HG03025 (cell line): ENCODE results near the gene RANGRF.

ENCODE experiments used
- ATAC-seq: cut with Tn5 transposase; IDR thresholded peaks from one replicate; pipeline ENCODE4 v1.9.1; 2021; ENCODE audit warnings: mild to moderate bottlenecking, moderate library complexity; ENCODE audit not compliant: unreplicated experiment, low FRiP score

The RANGRF gene

DNA sequence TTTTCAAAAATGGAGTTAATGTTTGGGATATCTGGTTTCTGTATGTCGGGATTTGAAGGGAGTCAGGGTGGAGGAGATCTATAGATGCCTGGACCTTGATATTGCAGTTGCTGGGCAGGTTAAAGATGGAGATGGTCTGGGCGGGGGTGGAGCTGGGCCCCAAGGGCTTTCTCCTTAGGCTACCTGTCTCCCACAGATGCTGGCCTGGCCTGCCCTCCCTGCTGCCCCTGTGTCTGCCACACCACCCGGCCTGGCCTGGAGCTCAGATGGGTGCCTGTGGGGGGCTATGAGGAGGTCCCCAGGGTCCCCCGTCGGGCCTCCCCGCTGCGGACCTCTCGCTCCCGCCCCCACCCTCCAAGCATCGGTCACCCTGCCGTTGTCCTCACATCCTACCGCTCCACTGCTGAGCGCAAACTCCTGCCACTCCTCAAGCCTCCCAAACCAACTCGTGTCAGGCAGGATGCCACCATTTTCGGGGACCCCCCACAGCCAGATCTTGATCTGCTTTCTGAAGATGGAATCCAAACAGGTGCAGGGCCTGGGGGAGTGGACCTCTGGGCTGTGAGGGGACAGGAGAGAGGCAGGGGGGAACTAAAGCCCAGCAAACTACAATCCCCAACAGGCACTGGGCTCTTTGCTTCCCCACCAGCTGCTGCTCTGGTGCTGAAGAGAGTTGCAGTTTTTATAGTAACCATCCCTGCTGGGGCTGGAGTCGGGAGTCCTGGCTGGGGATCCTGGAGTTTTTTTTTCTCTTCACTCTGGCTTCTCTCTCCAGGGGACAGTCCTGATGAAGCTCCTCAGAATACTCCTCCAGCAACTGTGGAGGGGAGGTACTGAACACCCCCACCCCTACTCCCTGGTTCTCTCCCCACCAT, 24.5 kb downstream of the RANGRF start:
- ATAC-seq: no peak

DNA sequence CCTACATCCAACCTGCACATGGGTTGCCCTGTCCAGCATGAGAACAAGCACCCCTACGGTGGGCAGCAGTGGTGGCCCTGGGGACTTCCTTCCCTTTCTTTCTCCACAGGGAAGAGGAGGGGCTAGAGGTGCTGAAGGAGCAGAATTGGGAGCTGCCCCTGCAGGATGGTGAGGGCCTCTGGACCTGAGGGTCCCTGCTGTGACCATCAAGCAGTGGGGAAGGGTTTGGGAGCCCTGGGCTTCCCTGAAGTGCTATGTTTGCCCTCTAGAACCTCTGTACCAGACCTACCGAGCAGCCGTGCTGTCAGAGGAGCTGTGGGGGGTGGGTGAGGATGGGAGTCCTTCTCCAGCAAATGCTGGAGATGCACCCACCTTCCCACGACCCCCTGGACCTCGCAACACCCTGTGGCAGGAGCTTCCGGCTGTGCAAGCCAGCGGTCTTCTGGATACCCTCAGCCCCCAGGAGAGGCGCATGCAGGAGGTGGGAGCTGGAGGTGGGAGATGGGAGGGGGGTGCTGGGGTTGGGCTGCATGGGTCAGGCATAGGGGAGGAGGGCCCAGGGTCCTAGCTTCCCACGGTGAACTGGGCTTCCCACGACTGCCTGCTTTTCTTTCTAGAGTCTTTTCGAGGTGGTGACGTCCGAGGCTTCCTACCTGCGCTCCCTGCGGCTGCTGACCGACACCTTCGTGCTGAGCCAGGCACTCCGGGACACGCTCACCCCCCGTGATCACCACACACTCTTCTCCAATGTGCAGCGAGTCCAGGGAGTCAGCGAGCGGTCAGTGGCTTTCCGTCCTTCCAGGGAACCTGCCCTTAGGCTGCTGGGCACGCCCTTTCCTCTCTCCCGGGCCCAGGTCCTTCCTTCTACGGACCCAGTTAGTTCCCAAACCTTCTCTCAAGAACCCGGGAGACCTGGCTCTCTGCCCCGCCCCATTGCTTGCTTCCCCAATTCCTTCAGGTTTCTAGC, 26.6 kb downstream of the RANGRF start:
- ATAC-seq: no peak

DNA sequence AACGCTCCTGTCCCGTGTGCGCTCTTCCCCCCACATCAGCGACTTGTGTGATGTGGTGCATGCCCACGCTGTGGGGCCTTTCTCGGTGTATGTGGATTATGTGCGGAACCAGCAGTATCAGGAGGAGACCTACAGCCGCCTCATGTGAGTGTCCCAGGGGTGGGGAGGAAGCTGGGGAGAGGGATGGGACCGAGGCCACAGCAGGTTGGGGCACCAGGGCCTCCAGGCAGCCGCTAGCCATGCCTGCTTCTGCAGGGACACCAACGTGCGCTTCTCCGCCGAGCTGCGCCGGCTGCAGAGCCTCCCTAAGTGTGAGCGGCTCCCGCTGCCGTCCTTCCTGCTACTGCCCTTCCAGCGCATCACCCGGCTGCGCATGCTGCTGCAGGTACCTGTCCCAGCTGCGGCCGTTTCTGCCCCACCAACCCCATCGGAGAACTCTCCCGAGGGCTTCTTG, 27.3 kb downstream of the RANGRF start:
- ATAC-seq: no peak

DNA sequence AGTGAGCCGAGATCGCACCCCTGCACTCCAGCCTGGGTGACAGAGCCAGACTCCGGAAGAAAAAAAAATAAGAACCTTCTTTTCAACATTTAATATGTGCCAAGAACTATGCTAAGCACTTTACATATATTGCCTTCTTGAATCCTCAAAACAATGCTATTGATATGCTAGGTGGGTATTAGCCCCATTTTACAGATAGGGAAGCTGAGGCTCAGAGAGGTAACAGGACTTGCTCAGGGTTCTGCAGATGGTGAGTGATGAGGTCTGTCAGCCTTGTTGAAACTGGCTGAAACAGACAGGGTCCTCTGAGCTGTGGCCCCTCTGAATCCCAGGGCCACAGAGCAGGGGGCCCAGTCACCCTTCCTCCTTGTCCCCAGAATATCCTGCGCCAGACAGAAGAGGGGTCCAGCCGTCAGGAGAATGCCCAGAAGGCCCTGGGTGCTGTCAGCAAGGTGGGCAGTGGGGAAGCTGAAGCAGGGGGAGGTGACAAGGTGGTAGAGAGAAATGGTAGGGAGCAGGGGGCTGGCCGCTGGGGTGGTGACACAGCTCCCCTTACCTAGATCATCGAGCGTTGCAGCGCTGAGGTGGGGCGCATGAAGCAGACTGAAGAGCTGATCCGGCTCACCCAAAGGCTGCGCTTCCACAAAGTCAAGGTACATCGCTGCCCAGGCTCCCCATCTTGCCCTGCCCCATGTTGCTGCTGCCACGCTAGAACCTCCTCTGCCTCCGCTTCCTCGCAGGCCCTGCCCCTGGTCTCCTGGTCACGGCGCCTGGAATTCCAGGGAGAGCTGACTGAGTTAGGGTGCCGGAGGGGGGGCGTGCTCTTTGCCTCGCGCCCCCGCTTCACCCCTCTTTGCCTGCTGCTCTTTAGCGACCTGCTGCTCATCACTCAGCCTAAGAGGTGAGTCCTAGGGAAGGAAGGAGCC, 29.8 kb downstream of the RANGRF start:
- no peak for ATAC-seq

DNA sequence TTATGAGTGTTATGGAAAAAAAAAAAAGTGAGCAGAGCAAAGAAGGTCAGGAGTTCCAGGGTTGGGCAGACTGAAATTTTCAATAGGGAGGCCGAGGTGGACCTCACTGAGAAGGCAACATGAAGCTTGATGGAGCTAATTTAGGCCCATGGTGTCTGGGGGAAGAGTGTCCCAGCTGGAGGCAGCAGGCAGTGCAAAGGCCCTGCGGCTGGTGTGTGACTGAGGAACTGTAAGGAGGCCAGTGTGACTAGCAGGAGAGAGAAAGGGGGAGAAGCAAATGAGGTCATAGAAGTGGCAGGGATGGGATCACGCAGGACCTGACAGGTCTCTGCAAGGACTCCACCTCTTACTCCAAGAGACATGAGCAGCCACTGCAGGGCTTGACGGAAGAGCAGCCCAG, 31.8 kb downstream of the RANGRF start:
- no peak for ATAC-seq

DNA sequence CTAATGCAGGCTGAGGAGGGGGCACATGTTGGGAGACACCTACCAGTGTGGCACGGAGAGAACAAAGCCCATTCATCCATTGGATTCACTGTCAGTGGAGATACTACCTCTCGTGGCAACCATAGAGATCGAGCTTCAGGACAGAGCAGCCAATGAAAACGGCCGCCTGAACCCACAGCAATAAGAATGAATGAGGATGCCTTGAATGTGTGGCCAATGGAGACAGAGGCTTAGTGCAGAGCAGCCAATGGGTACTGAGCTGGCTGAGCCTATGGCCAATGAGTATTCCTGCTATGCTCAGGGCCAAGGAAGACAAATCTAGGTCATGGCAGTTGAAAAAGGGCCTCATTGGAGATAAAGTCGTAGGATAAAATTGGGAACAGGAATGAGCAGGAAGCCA, 32.5 kb downstream of the RANGRF start:
- no peak for ATAC-seq

DNA sequence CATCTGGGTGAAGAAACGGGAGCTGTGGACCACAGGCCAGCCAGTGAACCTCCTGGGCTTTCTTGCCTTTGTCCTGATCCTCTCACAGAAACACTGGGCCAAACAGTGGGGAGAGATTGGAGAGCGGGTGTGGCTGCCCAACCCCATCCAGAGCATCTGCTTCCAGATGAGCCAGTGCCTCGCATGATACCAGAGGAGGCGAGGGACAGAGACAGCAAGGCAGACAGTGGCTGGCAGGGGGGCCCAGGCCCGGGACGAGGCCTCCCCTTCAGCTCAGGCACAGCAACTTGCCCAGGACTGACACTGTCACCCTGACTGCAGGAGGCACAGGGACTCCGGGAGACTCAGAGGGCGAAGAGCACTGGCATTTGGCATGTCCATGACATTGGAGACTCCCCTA, 33.6 kb downstream of the RANGRF start:
- no peak for ATAC-seq

DNA sequence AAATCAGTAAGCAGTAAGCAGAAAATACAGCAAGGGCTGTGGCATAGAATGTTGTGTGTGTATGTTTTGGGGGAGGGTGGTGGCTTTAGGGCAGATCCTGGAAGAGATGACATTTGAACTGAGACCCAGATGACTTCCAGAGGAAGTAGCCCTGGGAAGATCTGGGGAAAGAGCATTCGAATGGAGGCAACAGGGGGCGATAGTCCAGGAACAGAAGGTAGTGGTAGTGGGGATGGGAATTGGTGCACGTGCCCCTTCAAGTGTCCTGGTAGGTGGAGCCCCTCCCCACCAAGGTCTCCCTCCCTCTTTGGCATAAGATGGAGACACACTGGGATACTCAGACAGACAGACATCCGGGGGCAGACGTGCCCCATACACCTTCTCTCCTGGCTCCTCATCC, 35.7 kb downstream of the RANGRF start:
- no peak for ATAC-seq

DNA sequence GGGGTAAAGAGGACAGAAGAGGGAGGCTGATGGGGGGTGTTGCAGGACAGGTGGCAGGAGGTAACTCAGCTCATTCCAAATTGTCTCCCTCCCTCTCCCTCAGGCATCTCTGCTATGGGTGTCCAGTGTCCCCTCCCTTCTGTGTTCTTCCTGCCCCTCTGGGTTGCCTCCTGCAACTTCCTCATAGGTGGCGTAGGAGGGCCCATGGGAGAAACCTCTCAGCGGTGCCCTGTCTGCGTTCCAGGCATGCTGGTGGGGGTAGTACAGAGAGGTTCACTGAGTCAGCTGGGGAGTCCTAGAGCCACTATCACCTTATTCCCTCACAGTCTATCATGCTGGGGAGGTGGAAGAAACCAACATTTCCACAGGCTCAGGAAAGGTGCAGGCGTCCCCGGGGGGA, 36.5 kb downstream of the RANGRF start:
- no peak for ATAC-seq

DNA sequence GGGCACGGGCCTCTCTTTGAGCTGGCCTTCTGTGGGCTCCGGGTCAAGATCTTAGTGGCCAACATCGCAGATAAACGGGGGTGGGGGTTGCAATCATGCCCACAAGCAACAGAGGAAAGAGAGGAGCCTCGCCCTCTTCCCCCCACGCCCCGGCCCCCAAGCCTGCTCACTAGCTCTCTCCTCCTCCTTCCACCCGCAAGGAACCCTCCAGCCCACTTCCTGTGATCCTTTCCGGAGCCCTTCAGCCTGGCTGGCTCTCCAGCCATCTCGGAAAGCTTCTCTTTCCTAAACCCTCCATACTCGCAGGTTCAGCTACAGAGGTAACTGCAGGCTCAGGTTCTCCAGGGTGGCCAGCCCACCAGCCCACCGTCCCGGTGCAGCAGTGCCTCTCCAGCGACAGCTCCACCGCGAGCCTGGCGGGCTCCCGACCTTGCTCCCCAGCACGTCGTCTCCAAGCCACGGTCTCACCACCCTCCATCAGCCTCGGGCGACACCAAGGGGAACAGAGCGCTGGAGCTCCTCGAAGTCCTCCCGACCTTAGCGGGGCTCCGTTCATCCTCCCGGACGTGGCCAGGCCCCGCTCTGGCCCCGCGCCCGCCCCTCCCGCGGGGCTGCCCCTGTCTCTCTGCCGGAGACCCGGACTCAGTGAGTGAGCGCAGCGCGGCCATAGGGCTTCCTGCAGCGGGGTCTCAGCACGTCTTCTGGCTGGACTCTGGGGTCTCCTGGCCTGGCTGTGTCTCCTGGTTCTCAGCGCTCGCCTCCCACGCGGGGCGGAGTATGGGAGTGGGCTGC, 38.2 kb downstream of the RANGRF start:
- no peak for ATAC-seq

DNA sequence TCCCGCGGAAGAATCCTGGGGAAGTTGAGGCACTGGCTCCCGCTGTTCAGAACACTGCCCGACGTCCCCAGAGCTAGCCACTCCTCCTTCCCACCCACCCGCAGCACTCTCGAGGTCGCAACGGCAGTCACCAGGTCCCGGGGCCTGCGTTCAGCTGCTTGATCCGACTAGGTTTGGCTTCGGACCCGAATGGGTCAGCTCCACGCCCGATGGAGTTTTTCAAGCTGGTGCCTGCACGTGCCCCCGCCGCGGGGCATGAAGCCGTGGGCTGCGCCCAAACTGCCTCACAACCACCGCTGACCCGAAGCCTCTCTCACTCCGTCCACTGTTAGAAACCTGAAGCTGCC, 38.8 kb downstream of the RANGRF start:
- ATAC-seq: no peak

DNA sequence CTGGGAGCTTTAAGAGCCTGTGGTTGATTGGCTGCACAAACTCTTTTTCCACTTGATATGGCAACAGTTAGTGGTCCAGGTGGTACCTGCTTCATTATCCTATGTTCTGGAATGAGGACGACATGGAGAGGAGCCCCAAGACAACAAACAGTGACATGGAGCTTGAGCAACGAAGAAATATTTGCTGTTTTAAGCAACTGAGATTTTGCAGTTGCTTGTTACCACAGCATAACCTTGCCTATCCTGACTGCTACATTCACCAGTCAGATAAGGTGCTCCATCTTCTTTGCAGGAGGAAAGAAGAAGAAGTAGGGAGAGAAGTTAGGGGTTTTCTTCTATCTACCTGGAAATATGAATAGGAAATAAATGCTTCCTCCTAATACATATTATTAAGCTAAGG, 43.7 kb downstream of the RANGRF start:
- no peak for ATAC-seq

DNA sequence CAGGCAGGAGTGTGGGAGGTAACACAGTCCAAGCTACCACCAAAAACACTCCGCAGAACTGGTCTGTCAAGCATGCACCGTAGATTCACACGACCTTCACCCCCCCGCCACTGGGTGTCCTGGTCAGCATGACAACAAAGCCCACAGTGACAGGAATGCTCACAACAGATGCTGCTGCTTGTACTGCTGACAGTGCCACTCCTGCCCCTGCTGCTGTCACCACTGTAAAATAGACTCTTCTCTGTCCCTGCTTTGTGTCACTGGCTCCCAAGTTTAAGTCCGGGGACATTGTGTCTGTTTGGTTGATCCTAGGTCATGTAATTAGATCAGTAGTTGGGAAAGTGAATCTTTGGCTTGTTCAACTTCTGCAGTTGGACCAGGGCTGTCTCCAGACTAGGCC, 44.2 kb downstream of the RANGRF start:
- no peak for ATAC-seq

DNA sequence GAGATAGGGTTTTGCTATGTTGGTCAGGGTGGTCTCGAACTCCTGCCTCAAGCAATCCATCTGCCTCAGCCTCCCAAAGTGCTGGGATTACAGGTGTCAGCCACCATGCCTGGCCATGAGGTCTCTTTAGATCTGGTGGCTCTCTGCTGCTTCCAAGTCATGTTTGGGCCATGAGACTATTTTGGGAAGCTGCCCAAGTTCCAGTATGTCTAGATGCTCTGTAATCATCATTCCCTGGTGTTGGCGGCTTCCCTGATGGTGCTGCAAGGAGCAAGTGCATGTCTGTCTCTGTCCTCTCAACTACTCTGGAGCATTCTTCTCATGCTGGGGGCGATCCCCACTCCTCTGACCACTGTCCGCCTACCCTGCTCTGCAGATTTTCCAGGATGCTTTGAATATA, 44.8 kb downstream of the RANGRF start:
- ATAC-seq: no peak

DNA sequence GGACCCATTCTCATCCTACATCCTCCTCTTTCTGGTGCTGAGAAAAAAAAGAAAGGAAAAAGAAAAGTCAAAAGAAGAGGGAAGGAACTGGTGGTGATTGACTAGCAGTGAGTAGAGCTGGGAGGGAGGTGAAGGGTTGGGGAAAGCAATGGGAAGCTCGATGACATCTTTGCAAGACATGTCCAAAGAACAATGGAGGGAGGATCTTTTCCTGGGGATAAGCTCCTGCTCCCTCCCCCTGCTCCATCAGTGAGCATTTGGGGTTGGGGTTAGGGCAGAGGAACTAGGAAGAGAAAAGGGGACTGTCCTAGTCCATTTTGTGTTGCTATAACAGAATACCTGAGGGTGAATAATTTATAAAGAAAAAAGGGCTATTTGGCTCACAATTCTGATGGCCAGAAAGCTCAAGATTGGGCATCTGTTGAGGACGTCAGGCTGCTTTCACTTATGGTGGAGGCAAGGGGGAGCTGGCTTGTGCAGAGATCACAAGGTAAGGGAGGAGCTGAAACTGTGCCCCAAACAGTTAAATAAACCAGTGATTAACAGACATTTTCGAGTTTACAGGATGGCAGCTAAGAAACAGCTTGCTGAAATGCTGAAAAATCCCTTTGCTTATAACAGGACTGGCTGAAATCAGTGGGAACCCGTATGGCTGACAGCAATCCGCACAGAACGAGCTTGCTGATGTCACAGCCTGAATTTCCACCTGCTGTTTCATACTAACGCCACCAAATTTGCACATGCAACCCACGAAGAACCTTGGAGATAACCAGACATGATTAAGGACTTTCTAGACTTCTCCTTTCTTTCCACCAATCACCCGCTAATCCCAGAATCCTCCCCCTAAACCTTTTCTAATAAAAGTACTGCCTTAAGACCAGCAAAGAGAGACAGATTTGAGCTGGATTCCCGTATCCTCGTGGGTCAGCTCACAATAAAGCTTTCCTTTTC, 49.6 kb downstream of the RANGRF start:
- no peak for ATAC-seq

DNA sequence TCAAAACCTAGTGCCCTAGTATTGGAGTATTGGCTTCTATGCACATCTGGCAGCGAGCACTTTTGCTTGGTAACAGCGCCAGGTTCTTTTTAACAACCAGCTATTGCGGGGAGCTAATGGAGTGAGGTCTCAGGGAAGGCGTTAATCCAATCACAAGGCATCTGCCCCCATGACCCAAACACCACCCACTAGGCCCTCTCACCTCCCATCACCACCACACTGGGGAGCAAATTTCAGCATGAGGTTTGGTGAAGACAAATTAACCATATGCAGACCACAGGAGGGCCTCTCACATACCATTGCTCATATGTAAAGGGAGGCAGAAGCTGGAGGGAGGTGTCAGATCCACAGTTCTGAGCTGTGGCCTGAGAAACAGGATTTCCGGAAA, 50.3 kb downstream of the RANGRF start:
- ATAC-seq: no peak

DNA sequence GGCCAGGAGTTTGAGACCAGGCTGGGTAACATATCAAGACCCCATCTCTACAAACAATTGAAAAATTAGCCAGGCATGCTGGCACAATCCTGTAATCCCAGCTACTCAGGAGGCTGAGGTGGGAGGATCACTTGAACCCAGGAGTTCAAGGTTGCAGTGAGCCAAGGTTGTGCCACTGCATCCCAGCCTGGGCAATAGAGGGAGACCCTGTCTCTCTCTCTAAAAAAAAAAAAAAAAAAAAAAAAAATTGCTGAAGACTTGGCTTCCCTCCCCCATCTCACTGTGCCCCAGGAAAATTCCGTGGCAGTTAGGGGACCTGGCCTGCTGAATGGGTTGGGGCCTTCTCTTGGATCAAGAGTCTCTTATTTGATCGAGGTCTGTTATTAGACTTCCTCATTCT, 51.1 kb downstream of the RANGRF start, which contains the start of gene ODF4:
Gene ODF4 (plus strand): TSS at position 301 of the 400 bp plus-strand sequence. CDS start 212 bp downstream, outside the sequence.
- no peak for ATAC-seq
